ENCODE data around the gene KRTAP6-2. TPM values are rescaled to one million over a fixed set of nuclear protein-coding genes. Genes with fewer than 3 reads are reported as not detected.

KRTAP6-2 gene
- total and polyA plus RNA-seq, 2 donors (not counting 1 experiment from before 2014, with no cell fraction given): not detected

GRCh38 chr21:30628109-30628508 is 29.4 kb upstream of the KRTAP6-2 start:
- TF ChIP-seq CTCF (IDR thresholded peaks at IDR 0.05) (no peak), EZH2 (IDR thresholded peaks at IDR 0.05; ENCODE audit: borderline replicate concordance, insufficient read depth, low read depth, low read length, poor library complexity, severe bottlenecking) (no peak)
- ATAC-seq (ENCODE audit: low read depth) (no peak), DNase-seq (no peak)
- no peaks in the 10 kb centered on the region for H4K20me1 ChIP-seq (ENCODE audit: control insufficient read depth, insufficient read depth, low read length, poor library complexity, severe bottlenecking)
- no peaks in the 10 kb centered on the region for H3K27me3 ChIP-seq (replicated peaks in 1 of 4; ENCODE audit: control extremely low read depth in 1 of 4, control insufficient read depth in 3 of 4, insufficient read depth in 4 of 4, low read length in 3 of 4)
- CTCF ChIA-PET: no interaction called here
- no peak overlapping the region for H3K4me2 ChIP-seq (replicated peaks; ENCODE audit: low read depth, low read length, poor library complexity, severe bottlenecking)
- Mint-ChIP-seq H3K27me3 (no peaks in the 10 kb centered on the region), H3K27ac (no peak overlapping the region), H3K4me1 (no peaks in the 10 kb centered on the region), H3K4me3 (no peak overlapping the region), H3K9me3 (ENCODE audit: insufficient read depth) (peaks cover 7% of the 10 kb centered on the region)
- no peaks in the 10 kb centered on the region for H3K4me1 ChIP-seq (ENCODE audit: control insufficient read depth in 2 of 2, insufficient read depth in 2 of 2, low read length in 2 of 2)
- intact Hi-C loops (cut with micrococcal nuclease): no loop called here
- peaks cover 2 to 13% (median 2%) of the 10 kb centered on the region in 3 donors for H3K9me3 ChIP-seq (ENCODE audit: control extremely low read depth in 1 of 3, control insufficient read depth in 2 of 3, insufficient read depth in 1 of 3, low read length in 2 of 3)
- WGBS (ENCODE audit: insufficient coverage): no CpG with 5 or more reads among the region's 4 CpGs
- H3K27ac ChIP-seq (ENCODE audit: low read length in 2 of 2): no peak overlapping the region
- H3K9ac ChIP-seq (ENCODE audit: low read length): no peak overlapping the region
- H2AFZ ChIP-seq (ENCODE audit: insufficient read depth, low read depth, low read length, poor library complexity, severe bottlenecking): no peak overlapping the region
- H3K4me3 ChIP-seq (ENCODE audit: control extremely low read depth in 1 of 5, extremely low read depth in 1 of 5, insufficient read depth in 1 of 5, low read depth in 2 of 5, low read length in 4 of 5): no peak overlapping the region
- H3K79me2 ChIP-seq (ENCODE audit: control insufficient read depth, insufficient read depth, low read length): no peaks in the 10 kb centered on the region
- no peaks in the 10 kb centered on the region for H3K36me3 ChIP-seq (replicated peaks in 1 of 2; ENCODE audit: control extremely low read depth in 1 of 2, control insufficient read depth in 1 of 2, extremely low read depth in 1 of 2, insufficient read depth in 2 of 2, low read length in 1 of 2)
- POLR2A ChIA-PET: no interaction called here

- ChIA-PET CTCF (no interaction called here), POLR2A (no interaction called here)
- Histone ChIP-seq H3K27me3 (replicated peaks in 1 of 4; ENCODE audit: control extremely low read depth in 1 of 4, control insufficient read depth in 3 of 4, insufficient read depth in 4 of 4, low read length in 3 of 4) (no peaks in the 10 kb centered on the region), H4K20me1 (ENCODE audit: control insufficient read depth, insufficient read depth, low read length, poor library complexity, severe bottlenecking) (no peaks in the 10 kb centered on the region), H3K4me2 (replicated peaks; ENCODE audit: low read depth, low read length, poor library complexity, severe bottlenecking) (no peak overlapping the region), H3K9me3 (ENCODE audit: control extremely low read depth in 1 of 3, control insufficient read depth in 2 of 3, insufficient read depth in 1 of 3, low read length in 2 of 3) (peaks cover 0 to 14% (median 2%) of the 10 kb centered on the region in 3 donors), H3K4me1 (ENCODE audit: control insufficient read depth in 2 of 2, insufficient read depth in 2 of 2, low read length in 2 of 2) (no peaks in the 10 kb centered on the region), H3K4me3 (ENCODE audit: control extremely low read depth in 1 of 5, extremely low read depth in 1 of 5, insufficient read depth in 1 of 5, low read depth in 2 of 5, low read length in 4 of 5) (no peak overlapping the region), H3K9ac (ENCODE audit: low read length) (no peak overlapping the region), H3K36me3 (replicated peaks in 1 of 2; ENCODE audit: control extremely low read depth in 1 of 2, control insufficient read depth in 1 of 2, extremely low read depth in 1 of 2, insufficient read depth in 2 of 2, low read length in 1 of 2) (no peaks in the 10 kb centered on the region), H3K79me2 (ENCODE audit: control insufficient read depth, insufficient read depth, low read length) (no peaks in the 10 kb centered on the region), H2AFZ (ENCODE audit: insufficient read depth, low read depth, low read length, poor library complexity, severe bottlenecking) (no peak overlapping the region), H3K27ac (ENCODE audit: low read length in 2 of 2) (no peak overlapping the region)
- no peak overlapping the region for H3K4me3 Mint-ChIP-seq
- H3K9me3 Mint-ChIP-seq (ENCODE audit: insufficient read depth): peaks cover 2% of the 10 kb centered on the region
- no peak for TF ChIP-seq CTCF (IDR thresholded peaks at IDR 0.05)
- TF ChIP-seq EZH2 (IDR thresholded peaks at IDR 0.05; ENCODE audit: borderline replicate concordance, insufficient read depth, low read depth, low read length, poor library complexity, severe bottlenecking): no peak
- DNase-seq (no peak), ATAC-seq (ENCODE audit: low read depth) (no peak)
- no peaks in the 10 kb centered on the region for H3K4me1 Mint-ChIP-seq
- no peaks in the 10 kb centered on the region for H3K27me3 Mint-ChIP-seq
- WGBS (ENCODE audit: insufficient coverage): 76% methylated on average over 3 of the region's 4 CpGs
- H3K27ac Mint-ChIP-seq: no peak overlapping the region
- intact Hi-C loops (cut with micrococcal nuclease): no loop called here
Measured at GRCh38 chr21:30625449-30626165, 26.9 kb upstream of the KRTAP6-2 start.
